NCI-H128 (cell line): Measurements from ENCODE around the gene ACSS3.

ENCODE experiments used
- DNase-seq: peaks from one replicate; lab custom pipeline; 2025; ENCODE audit not compliant: unreplicated experiment; lab: John Stamatoyannopoulos, UW

The ACSS3 gene

DNA sequence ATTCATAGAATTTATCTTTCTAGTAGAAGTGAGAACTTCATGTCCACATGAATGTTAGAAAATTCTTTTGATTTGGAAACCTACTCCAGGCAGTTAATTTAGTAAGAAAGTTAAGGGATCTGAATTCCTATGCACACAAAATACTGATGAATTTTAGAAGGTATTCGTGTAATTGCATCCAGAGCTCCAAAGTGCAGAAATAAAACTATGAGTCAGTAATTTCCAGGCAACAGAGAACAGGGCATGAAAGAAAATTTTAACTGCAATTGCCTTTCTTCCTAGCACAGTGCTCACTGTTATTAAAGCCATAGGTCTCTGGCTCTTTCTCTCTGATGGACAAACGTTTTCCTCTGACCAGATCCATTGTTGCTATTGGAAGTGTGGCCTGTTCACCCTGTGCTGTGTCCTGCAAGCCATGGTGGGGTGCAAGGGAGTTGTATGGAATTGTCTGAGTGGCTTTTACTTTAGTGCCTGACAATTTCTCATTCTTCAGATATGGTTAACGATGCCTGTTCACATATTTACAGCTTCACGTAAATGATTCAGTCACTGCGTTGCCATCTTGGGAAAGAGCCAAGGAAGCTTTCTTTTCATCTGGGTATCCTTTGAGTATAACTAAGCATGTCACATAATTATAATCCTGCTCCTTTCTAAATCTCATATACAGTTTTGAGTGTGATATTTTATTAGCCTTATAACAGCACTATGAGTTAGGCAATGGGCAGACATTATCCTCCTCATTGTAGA, 145.1 kb downstream of the ACSS3 start:
- DNase-seq, result no peak

GRCh38 chr12:81224626-81225025, 146.7 kb downstream of the ACSS3 start:
- DNase-seq, result no peak

DNA sequence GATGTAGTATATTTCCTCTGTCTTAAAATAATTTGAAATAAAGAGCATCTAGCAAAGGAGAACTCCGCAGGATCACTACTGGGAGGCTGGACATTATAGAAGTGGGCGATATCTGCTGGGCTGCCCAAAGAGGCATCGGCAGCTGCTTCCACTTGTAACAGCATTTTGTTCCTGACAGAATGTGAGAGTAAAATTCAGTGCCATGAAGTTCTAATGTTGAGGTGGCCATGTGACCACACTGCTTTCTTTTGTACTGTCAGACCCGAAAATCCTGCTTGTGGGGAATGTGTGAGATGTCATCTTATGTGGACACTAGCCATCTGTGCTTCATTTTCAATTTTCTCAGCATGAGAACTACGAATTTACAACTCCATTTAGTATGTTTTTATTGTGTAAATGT, 151.9 kb downstream of the ACSS3 start:
- DNase-seq, result no peak

DNA sequence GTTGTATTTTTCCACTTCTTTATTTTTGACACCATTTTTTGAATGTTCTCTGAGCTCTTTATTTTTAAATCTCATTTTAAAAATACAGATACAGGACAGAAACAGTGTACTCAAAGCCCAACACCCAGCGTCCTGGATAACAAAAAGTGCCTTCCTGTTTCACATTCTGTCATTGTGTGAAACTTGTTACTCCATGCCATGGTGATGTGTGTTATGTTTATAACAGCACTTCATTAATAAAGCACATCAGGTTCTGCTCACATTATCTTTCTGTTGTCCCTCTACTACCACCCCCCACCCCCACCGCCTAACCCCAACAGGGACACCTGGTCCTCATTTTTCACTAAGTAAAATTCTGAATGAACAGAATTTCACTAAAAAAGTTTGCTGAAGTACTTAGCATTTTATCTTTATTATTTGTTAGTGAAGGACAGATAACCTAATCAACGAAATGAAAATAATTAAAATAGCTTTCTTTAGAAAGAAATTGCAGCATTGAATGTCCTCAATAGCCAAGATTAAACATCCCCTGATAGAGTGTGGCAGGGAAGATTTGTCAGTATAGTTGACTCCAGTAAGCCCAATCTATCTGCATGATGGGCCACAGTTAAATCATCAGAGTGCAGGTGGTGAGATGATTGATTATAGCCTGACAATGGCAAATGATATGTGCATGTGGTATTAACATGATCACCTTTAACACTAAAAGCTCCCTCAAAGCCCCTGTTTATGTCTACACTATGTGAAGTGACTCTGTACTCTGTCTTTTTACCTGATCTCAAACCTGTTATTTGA, 153.9 kb downstream of the ACSS3 start:
- no peak for DNase-seq

DNA sequence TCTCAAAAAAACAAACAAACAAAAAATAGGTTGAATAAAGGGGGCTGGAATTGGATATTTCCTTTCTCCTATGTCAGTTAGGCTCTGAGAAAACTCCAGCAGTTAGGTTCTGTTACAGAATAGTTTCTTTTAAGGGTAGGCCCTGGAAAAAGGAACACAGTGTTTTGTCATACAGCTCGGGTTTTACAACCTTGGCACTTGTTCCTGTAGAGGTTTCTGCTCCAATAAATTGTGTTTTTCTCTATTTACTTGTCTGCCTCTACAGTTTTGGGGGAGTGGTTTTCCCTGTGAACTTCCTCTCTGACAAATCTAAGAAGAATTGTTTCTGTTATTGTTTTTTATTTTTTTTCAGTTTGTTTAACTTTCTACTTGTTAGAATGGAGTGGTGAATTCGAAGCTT, 167.6 kb downstream of the ACSS3 start:
- DNase-seq, result no peak

DNA sequence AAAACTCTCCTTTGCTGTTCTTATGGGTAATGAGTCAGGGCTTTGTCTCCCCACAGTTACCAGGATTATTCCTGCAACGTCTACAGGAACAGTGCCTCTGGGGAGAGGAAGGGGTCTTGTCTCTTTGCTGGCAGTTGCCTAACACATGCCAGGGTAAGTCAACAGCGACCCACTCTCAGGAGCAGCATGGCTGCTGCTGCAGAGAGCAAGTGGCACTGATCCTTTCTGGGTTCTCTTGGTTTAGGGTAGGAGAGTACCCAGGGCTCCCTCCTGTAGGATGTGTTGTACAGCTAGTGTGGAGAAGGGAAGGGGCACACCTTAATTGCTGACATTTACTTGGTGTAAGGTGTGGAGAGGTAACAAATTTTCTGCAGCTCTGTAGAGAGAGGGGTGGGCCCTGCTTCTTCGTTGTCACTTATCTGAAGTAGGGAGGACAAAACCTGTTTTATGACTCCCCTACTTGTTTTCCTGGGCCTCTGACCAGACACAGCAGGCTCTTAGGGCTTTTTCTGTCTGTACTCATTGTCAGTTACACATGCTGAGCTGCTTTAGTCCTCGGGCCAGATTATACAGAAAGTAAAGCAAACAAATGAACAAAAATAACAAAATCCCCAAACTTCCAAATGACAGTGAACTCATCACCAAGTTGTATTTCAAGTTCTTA, 168.2 kb downstream of the ACSS3 start:
- no peak for DNase-seq

DNA sequence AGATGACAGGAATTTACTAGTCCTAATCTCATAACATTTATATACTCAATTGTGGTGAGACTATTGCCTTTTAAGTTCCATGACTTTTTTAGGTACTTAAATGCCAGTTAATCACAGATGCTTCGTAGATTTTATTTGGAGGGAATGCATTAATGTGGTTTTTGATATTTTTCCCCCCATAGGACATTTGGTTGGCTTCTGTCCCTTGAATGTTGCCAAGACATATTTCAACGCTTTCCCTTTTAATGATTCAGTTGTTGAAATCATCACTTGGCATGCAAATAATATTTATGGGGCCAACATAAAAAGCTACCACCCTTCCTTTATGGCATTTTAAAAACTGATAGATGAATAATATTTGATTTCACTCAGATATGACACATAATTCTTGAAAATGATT, 172.1 kb downstream of the ACSS3 start:
- no peak for DNase-seq

DNA sequence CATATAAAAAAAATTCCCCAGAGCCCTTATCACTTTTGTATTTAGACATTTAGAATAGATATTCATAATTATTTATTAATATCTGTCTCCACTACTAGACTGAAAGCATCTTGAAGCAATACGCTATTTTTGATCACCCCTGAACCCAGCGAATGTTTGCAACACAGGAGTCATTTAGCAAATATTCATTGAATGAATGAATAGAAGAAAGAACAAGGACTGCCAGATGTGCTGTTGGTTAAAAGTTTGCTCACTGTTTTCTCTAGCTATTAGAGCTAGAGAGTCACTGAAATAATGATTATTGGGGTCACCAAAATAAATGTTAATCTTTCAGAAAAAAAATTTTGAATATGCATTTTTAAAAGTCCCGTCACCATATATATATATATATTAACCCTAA, 174.3 kb downstream of the ACSS3 start:
- DNase-seq, result no peak

DNA sequence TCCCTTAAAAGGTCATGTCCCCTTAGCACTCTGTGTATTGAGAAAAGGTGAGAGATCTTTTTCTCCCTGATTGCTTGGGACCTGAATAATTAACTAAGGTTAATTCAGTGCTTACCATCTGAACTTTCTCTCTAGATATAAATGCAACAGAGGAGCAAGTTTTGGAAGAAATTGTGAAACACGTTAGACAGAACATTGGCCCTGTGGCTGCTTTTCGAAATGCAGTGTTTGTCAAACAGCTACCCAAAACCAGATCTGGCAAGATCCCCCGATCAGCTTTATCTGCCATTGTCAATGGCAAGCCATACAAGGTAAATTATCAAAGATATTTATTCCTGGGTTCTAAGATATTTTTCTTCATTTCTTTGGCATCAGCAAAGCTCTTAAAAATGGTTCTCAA, 175.5 kb downstream of the ACSS3 start:
- DNase-seq, result no peak

- DNase-seq, result no peak
Observed at GRCh38 chr12:81255456-81255855, 177.6 kb downstream of the ACSS3 start.

DNA sequence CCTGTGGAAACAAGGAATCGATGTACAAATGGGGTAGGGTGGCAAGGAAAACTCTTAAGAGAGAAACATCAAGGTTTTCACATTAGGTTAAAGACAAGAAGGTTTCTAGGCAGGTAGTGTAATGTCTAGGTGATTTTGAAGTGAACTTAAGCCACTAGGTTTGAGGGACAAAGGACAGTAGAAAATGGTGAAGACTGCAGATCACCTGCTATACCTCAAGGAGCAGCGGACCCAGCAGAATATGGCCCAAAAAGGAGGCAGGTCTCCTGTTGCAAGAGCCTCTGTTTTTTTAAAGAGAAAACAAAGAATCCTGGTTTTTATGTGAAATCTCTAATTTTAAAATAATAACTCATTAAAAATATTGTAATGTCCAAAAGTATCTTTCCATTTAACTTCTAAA, 178.1 kb downstream of the ACSS3 start:
- no peak for DNase-seq

GRCh38 chr12:81257947-81258551, 180.2 kb downstream of the ACSS3 start:
- peak; percentile 62 for DNase-seq

- DNase-seq, result no peak
Observed at GRCh38 chr12:81259360-81259759, 181.5 kb downstream of the ACSS3 start.

GRCh38 chr12:81261508-81262207, 183.8 kb downstream of the ACSS3 start:
- DNase-seq, result no peak

DNA sequence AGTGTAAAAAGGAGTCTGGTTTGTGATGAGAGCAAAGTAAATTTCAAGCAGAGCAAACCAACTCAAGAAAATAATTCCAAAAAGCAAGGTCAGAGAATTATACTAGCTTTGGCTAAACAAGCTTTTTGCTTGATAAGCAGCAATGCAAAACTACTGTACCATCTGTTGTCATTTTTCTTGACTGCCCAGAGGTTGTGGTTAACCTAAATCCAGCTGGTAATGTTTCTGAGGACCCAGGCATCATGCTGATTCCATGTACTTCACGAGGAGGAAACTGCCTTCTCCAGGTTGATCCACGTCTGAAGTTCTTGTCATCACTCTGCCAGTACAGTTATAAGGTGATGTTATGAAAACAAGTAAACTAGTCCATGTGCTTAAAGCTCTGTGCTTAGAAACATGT, 185.2 kb downstream of the ACSS3 start:
- DNase-seq, result no peak

GRCh38 chr12:81270385-81270784, 192.5 kb downstream of the ACSS3 start:
- DNase-seq, result no peak

DNA sequence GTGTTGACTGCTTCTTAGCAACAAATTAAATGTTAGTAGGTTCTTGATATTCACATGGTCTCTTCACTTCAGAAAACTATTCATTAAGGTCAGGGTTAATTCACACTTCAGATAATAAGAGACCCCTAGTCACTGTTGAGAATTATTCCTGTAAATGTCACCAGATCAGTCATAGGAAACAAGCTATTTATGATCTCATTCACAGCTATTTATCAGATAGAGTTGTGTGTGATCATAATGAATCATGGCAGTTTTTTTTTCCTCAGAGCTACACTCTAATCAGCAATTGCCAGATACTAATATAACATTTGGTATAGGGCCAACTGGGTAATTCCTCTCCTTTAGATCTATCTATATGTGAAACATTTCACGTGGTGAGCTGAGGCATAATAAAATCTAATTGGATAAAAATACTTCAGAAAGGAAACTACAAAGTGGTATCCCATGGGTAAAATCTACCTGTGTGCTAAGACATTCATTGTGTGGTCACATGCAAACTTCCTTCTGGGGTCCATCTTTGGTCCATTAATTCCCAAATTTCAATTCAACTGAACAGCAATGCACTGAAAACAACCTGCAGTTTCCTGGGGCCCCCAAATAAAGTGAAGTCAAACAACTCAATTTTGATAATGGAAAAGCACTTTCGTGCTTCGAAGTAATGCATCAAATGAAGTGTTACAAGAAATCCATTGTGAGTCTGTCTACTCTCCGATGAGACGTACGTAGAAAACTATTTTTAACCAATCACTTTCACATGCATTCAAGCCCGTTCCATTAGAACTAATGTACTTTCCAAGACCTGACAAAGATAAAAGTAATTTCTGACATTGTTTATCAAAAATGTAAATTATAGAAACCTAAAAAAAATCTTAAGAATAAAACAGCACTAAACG, 197.0 kb downstream of the ACSS3 start:
- DNase-seq, result peak; percentile 14

GRCh38 chr12:81284137-81284536, 206.3 kb downstream of the ACSS3 start:
- no peak for DNase-seq

GRCh38 chr12:81288651-81289050, 210.8 kb downstream of the ACSS3 start:
- no peak for DNase-seq
